Measurements from ENCODE around the gene TNS3.
A peak's percentile ranks its signal among the peaks of the same experiment; 100 is the strongest.

TNS3 gene

DNA sequence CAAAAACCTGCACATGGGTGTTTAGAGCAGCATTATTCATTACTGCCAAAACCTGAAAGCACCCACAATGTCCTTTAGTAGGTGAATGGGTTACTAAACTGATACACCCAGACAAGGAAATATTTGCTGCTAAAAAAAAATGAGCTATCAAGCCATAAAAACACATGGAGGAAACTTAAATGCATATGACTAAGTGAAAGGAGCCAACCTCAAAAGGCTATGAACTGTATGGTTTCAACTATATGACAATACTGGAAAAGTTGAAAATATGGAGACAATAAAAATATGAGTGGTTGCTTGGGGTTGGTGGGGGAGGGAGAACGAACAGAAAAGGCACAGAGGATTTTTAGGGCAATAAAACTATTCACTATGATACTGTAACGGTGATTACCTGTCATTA lies 291.0 kb downstream of the TNS3 start:
- DNase-seq: no peak

DNA sequence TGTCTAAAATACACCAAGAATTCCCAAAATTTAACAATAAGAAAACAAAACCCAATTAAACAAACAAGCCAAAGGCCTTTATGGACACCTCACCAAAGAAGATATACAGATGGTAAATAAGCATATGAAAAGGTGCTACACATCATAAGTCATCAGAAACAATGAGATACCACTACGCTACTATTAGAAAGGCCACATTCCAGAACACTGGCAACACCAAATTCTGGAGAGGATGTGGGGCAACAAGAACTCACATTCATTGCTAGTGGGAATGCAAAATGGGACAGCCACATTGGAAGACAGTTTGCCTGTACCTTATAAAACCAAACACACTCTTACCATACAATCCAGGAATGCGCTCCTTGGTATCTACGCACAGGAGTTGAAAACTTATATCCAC lies 291.4 kb downstream of the TNS3 start:
- no peak for DNase-seq

- no peak for DNase-seq
These were observed 293.9 kb downstream of the TNS3 start for GRCh38 chr7:47288060-47288459.

GRCh38 chr7:47285860-47286491 lies 295.9 kb downstream of the TNS3 start:
- no peak for DNase-seq

- no peak for DNase-seq
These were observed 296.9 kb downstream of the TNS3 start for GRCh38 chr7:47284691-47285635.

DNA sequence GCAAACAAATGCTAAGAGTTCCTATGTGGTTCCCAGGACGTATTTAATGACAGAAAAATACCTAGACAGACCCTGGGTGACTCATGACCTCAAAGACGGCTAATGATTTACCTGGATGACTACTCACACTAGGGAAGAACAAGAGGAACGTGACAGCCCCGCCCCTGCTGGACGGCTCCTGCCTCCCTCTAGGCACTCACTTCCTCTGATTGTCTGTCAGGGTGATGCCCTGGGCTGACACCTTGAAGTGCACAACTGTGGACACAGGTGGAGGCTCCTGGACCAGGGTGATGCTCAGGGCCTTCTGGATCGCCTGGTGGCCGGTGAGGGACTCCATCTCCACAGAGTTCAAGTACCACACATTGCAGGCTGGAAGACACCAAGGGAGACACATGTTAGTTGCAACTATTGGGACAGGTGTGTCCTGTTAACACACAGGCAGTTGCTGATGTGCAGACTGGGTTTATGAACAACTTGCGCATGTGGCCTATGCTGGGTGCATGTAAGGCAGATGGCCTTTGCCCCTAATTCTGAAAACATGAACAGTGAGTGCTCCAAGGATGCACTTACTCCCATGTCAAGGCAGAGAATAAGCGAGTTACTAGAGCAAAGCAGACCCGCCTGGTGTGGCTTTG lies 298.3 kb downstream of the TNS3 start:
- peak; percentile 90 for DNase-seq

GRCh38 chr7:47282790-47283496 lies 299.0 kb downstream of the TNS3 start:
- no peak for DNase-seq

DNA sequence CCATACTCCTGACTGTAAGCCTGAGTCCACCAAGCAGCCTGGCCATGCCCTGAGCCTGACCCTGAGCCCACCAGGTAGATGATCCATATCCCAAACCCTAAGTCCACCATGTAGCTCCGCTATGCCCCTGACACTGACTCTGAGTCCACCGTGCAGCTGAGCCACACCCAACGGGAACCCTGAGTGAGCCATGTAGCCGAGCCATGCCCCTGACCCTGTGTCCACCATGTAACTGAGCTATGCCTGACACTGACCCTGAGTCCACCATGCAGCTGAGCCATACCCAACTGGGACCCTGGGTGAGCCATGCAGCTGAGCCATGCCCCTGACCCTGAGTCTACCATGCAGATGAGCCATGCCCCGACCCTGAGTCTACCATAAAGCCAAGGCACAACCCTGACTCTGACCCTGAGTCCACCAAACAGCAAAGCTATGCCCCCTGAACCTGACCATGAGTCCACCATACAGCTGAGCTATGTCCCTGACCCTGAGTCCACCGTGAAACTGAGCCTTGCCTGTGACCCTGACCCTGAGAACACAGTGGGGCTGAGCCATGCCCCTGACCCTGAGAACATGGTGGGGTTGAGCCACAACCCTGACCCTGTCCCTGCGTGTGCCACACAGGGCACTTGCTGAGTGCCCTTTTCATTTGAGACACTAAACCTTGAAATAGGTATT lies 299.8 kb downstream of the TNS3 start:
- no peak for DNase-seq

DNA sequence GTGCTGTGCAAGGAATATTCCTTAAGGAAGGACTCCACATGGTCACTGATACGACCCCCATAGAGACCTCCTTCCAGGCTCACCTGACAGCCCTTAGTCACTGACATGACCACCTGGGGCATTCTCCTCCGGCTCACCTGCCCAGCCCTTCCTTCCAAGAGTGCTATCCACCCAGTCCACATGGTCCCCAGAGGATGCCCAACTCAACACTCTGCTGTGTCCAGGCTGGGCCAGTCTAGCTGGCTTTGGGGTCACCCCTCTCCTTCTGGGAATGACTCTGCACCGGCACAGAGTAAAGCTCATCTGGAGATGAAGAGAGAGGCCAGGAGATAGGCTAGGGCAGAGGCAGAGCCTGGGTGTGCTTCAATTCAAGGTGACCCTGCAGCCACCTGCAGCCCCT lies 300.8 kb downstream of the TNS3 start:
- DNase-seq: no peak

DNA sequence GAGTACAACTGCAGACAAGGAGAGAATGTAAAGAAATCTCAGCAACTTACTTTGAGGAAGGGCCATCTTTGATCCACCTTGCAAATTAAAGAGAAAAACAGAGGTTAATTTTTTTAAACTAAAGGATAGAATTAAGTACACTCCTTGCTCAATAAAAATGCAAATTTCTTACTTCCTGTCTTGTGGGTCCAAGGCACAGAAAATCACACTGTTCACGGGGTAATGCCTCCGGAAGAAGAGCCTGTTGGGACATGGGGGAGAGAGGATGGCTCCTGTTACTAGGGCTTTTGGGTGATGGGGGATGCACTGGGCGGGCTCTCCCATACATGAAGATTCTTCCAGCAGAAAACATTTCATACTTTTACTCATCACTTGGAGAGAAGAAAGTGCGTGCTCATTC lies 301.8 kb downstream of the TNS3 start:
- no peak for DNase-seq

DNA sequence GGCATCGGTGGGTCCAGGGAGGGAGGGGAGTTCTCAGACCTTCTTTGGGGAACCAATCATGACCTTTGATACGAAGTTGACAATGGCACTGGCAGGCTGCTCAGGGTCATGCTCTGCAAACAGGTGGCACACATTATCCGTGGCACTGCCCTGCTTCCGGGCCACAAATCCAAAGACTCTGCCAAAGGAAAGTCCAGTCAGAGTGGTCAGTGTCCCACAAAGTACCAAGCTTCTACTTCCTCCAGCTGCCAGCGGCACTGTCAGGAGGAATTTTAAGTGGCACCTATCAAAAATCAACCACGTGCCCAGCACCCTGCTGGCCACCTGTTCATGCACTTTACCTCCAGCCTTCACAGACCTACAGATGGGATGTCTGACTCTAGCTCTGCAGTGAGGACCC lies 303.9 kb downstream of the TNS3 start:
- no peak for DNase-seq

DNA sequence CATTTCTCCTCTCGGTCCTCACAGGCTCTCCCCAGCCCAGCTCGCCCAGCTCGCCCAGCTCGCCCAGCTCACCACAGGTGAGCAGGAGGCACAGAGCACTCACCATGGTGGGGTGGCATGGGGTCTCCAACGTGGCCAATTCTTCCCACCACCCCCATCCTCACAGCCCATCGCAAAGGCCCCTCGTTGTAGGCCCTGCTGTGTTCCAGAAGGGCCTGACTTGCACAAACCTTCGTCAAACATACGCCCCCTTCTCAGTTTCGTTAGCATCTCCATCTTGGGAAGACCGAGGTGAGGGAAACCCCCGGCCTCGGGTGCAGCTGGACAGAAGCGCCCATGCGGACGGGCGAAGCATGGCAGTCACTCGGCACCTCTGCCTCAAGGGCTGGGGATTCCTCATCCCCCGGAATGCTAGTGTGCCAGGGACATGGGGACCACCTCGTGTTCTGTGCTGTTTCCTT lies 304.6 kb downstream of the TNS3 start:
- DNase-seq: no peak

- DNase-seq: no peak
These were observed 307.7 kb downstream of the TNS3 start for GRCh38 chr7:47273974-47274766.

DNA sequence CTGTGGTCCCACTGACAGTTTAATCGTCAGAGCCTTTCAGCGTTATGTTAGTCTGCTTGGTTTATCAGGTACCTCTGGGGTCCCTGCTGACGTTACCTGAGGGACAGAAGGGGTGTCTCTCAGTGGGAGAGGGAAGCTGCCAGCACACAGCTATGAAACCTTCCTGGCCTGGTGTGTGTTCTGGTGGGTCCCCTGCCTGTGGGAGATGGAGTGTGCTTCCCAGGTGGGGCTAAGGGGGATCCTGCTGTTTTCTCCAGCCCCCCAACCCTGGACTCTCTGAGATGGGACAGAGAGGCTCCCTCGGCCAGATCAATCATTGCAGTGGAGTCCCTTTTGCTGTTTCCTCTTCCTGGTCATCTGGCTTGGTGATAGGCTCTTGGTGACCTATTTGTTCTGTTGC lies 308.8 kb downstream of the TNS3 start:
- DNase-seq: no peak

GRCh38 chr7:47271749-47272148 lies 310.2 kb downstream of the TNS3 start:
- DNase-seq: no peak

DNA sequence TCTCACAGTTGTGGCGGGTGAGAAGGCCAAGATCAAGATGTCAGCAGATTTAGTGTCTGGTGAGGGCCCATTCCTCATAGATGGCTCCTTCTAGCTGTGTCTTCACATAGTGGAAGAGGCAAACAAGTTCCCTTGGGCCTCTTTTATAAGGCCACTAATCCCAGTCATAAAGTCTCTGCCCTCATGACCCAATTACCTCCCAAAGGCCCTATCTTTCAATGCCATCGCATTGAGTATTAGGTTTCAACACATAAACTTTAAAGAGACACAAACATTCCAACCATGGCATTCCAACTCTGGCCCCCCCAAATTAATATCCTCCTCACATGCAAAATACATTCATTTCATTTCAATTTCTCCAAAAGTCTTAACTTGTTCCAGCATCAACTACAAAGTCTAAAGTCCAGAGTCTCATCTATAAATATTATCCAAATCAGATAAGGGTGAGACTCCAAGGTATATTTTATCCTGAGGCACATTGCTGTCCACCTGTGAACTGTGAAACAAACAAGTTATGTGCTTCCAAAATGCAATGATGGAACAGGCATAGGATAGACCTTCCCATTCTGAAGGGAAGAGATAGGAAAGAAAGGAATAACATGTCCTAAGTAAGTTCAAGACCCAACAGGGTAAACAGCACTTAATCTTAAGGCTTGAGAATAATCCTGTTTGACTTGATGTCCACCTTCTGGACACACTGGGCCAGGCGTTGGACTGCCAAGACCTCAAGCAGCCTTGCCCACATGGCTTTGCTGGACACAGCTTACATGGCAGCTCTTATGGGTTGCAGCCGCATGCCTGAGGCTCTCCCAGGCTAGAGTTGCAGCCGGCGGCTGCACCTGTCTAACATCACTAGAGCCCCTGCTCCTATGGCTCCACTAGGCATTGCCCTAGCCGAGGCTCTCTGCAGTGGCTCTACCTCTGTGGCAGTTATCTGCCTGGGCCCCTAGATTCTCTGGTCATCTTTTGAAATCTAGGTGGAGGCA lies 312.8 kb downstream of the TNS3 start:
- no peak for DNase-seq

- DNase-seq: no peak
These were observed 314.6 kb downstream of the TNS3 start for GRCh38 chr7:47267346-47267745.

GRCh38 chr7:47266799-47267198 lies 315.1 kb downstream of the TNS3 start:
- DNase-seq: no peak

GRCh38 chr7:47266131-47266706 lies 315.7 kb downstream of the TNS3 start:
- peak; percentile 67 for DNase-seq

DNA sequence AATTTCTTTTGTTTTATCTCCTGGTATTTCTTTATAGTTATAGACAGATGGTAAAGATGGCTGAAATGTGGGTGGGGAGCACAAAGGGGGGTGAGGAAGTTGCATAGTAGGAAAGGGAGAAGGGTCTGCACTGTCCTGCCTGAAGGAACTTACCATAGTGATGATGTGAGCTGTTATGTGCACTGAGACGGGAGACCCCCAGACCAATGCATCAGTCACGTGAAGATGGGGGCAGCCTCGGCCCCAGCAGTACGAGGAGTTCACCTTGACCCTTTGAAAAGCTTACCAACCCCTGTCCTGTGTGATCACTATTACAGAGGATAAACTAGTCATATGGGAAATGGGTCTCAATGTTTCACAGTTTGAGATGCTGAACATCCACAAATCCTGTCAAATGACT lies 316.3 kb downstream of the TNS3 start:
- no peak for DNase-seq
